Keratinocyte (primary cell): ENCODE measurements around the gene ANXA4.

ENCODE experiments used
- EZH2 ChIP-seq: IDR thresholded peaks from one replicate; pipeline ENCODE4 v1.6.1; 2012; ENCODE audit warnings: inconsistent platforms, mild to moderate bottlenecking, low read length, moderate library complexity
- TF ChIP-seq, protein P1 (sequence below), 3 experiments: IDR thresholded peaks in 1 of 3; conservative IDR thresholded peaks in 1 of 3; optimal IDR thresholded peaks in 1 of 3; 2 replicates in 2 of 3; 3 replicates in 1 of 3; pipeline versions ENCODE3 to v1.5.1; 2011; ENCODE audit warnings: low read length in 3 of 3, mild to moderate bottlenecking in 3 of 3, moderate library complexity in 2 of 3, control low read depth in 1 of 3, inconsistent platforms in 1 of 3; ENCODE audit not compliant: insufficient read depth in 2 of 3; ENCODE audit errors: extremely low read depth in 1 of 3

DNA sequence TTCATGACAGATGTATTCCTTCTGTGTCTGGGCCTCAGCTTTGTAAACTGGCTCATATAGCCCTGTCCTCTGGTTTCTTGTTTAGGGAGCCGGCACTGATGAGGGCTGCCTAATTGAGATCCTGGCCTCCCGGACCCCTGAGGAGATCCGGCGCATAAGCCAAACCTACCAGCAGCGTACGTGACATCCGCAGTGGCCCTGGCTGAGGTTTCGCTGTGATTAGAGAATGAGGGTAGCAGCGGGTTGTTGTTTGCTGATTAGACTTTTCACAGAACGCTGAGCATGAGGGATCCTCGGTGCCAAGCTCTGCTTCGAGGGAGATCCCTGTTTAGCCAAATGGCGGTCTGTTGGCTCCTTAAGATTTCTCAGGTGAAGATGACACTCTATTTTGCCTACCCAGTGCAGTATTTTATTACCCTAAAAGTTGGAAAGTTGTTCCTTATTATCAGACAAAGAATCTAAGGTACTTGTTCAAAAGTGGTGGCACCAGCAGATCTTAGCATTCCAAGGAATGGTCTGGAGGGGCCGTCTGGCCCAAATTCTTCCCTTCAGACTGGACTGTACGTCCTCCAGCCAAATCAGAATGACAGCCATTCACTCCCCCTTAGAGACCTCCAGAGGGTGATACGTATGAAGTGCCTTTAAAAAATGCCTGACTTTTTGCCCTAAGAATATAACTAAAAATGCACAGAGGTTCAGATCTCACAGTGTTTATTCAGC is 66.0 kb downstream of the ANXA4 start:
- TF ChIP-seq, protein P1, sequence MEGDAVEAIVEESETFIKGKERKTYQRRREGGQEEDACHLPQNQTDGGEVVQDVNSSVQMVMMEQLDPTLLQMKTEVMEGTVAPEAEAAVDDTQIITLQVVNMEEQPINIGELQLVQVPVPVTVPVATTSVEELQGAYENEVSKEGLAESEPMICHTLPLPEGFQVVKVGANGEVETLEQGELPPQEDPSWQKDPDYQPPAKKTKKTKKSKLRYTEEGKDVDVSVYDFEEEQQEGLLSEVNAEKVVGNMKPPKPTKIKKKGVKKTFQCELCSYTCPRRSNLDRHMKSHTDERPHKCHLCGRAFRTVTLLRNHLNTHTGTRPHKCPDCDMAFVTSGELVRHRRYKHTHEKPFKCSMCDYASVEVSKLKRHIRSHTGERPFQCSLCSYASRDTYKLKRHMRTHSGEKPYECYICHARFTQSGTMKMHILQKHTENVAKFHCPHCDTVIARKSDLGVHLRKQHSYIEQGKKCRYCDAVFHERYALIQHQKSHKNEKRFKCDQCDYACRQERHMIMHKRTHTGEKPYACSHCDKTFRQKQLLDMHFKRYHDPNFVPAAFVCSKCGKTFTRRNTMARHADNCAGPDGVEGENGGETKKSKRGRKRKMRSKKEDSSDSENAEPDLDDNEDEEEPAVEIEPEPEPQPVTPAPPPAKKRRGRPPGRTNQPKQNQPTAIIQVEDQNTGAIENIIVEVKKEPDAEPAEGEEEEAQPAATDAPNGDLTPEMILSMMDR (optimal IDR thresholded peaks at IDR 0.05 in 1 of 3, IDR thresholded peaks at IDR 0.05 in 1 of 3, conservative IDR thresholded peaks at IDR 0.05 in 1 of 3; ENCODE audit: extremely low read depth in 1 of 3, insufficient read depth in 2 of 3, low read length in 3 of 3): no peak
- TF ChIP-seq EZH2: no peak
